Prostate gland (tissue), 2 donors: ENCODE data around the gene ZG16.
"Not testable (repeated sequence)": the region's sequence is repeated elsewhere in the genome, so short reads cannot be mapped to it uniquely, and the experiment has no call there.

Experiments
- CTCF ChIP-seq, 4 experiments: fragments of 200-600 bp in 2 of 4; fragments of 450-650 bp in 2 of 4; sonication (generic) in 2 of 4; IDR thresholded peaks; 1 replicate in 3 of 4; 2 replicates in 1 of 4; pipeline ENCODE4 v1.5.1; 2016 to 2019; ENCODE audit warnings: antibody characterized with exemption in 4 of 4, mild to moderate bottlenecking in 2 of 4, moderate library complexity in 2 of 4
- POLR2A ChIP-seq: fragments of 450-650 bp; IDR thresholded peaks from one replicate; pipeline ENCODE4 v1.6.1; 2016; ENCODE audit warnings: antibody characterized with exemption, mild to moderate bottlenecking
- POLR2AphosphoS5 ChIP-seq: sonication (generic); formaldehyde crosslinking; IDR thresholded peaks from one replicate; pipeline ENCODE4 v1.6.1; 2017; ENCODE audit warnings: antibody characterized with exemption

GRCh38 chr16:29761280-29761651 lies 16.8 kb upstream of the ZG16 start:
- TF ChIP-seq POLR2AphosphoS5; CTCF (IDR thresholded peaks at IDR 0.05); POLR2A: not testable (repeated sequence)
